Tibial nerve (tissue), 3 donors: Measurements from ENCODE around the gene VKORC1.

Experiments used
- POLR2A ChIP-seq, 2 donors: fragments of 450-650 bp; IDR thresholded peaks; one replicate each; pipeline ENCODE4 v1.6.1; 2017; ENCODE audit warnings: antibody characterized with exemption in 2 of 2, mild to moderate bottlenecking in 2 of 2, moderate library complexity in 2 of 2
- TF ChIP-seq, protein P1 (sequence below), 5 experiments: fragments of 200-600 bp in 3 of 5; fragments of 450-650 bp in 2 of 5; sonication (generic) in 3 of 5; IDR thresholded peaks; one replicate each; pipeline ENCODE4 v1.5.1; 2016 to 2019; ENCODE audit warnings: antibody characterized with exemption in 5 of 5, mild to moderate bottlenecking in 3 of 5, moderate library complexity in 2 of 5

DNA sequence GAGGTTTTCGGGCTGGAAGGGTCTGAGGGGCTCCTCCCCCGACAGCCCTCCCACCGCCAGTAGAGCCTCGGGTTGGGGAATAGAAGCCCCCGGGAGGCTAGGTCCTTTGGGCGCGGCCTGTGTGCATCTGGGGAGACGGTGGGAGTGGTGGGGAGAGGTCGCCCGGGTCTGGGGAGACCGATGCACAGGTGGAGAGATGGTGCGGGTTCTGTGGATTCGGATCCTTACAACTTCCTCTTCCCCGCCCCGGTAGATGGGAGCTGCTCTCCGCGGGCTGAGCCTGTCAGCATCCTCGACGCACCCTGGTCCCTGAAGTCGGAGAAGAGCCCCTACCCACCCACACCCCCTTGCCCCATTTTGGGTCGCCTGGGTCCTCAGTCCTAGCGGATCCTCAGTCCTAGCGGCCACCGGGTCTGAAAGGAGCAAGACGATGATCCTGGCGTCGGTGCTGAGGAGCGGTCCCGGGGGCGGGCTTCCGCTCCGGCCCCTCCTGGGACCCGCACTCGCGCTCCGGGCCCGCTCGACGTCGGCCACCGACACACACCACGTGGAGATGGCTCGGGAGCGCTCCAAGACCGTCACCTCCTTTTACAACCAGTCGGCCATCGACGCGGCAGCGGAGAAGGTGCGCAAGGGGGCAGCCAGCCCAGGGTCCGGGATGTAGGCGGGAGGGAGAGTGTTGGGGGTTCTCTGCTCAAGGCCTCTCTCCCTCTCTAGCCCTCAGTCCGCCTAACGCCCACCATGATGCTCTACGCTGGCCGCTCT lies 14.4 kb upstream of the VKORC1 start:
- TF ChIP-seq, protein P1, sequence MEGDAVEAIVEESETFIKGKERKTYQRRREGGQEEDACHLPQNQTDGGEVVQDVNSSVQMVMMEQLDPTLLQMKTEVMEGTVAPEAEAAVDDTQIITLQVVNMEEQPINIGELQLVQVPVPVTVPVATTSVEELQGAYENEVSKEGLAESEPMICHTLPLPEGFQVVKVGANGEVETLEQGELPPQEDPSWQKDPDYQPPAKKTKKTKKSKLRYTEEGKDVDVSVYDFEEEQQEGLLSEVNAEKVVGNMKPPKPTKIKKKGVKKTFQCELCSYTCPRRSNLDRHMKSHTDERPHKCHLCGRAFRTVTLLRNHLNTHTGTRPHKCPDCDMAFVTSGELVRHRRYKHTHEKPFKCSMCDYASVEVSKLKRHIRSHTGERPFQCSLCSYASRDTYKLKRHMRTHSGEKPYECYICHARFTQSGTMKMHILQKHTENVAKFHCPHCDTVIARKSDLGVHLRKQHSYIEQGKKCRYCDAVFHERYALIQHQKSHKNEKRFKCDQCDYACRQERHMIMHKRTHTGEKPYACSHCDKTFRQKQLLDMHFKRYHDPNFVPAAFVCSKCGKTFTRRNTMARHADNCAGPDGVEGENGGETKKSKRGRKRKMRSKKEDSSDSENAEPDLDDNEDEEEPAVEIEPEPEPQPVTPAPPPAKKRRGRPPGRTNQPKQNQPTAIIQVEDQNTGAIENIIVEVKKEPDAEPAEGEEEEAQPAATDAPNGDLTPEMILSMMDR (IDR thresholded peaks at IDR 0.05), result no peak
- no peak for TF ChIP-seq POLR2A (IDR thresholded peaks at IDR 0.05)
